Mesendoderm (in vitro differentiated cells): ENCODE data around the gene KLHL30.

Experiments
- DNase-seq: peaks from one replicate; pipeline ENCODE4 v3.0.0; 2013
- H2AK5ac ChIP-seq: 2 replicates; pipeline ENCODE4 v1.6.1; 2013; ENCODE audit warnings: low read length, inconsistent platforms
- H2BK120ac ChIP-seq: 2 replicates; pipeline ENCODE4 v1.6.1; 2013; ENCODE audit warnings: low read depth, mild to moderate bottlenecking, low read length, moderate library complexity, mixed read lengths
- H2BK15ac ChIP-seq: replicated peaks from 2 replicates; pipeline ENCODE4 v1.6.1; 2013; ENCODE audit warnings: low read depth, mild to moderate bottlenecking, moderate library complexity
- H2BK5ac ChIP-seq: 2 replicates; pipeline ENCODE4 v1.6.1; 2013; ENCODE audit warnings: low read length, inconsistent platforms
- H3K18ac ChIP-seq: 2 replicates; pipeline ENCODE4 v1.6.1; 2013; ENCODE audit warnings: mild to moderate bottlenecking, low read length, mixed read lengths
- H3K23ac ChIP-seq: one replicate; pipeline ENCODE4 v1.6.1; 2013; ENCODE audit warnings: low read length
- H3K27ac ChIP-seq: 2 replicates; pipeline ENCODE4 v1.5.1; 2013; ENCODE audit warnings: low read depth, mild to moderate bottlenecking, inconsistent platforms, low read length, moderate library complexity
- H3K27me3 ChIP-seq: 2 replicates; pipeline ENCODE4 v1.6.1; 2013; ENCODE audit warnings: low read length, control low read depth, mild to moderate bottlenecking, inconsistent platforms; ENCODE audit not compliant: insufficient read depth, poor library complexity
- H3K36me3 ChIP-seq: 2 replicates; pipeline ENCODE4 v1.6.1; 2013; ENCODE audit warnings: low read length, inconsistent platforms; ENCODE audit not compliant: control insufficient read depth, insufficient read depth
- H3K4ac ChIP-seq: one replicate; pipeline ENCODE4 v1.6.1; 2013; ENCODE audit warnings: low read depth, mild to moderate bottlenecking, low read length, moderate library complexity
- H3K4me1 ChIP-seq: 2 replicates; pipeline ENCODE4 v1.6.1; 2013; ENCODE audit warnings: low read depth, low read length, inconsistent platforms; ENCODE audit not compliant: control insufficient read depth
- H3K4me2 ChIP-seq: 2 replicates; pipeline ENCODE4 v1.6.1; 2013; ENCODE audit warnings: low read length
- H3K4me3 ChIP-seq: 2 replicates; pipeline ENCODE4 v1.5.1; 2013; ENCODE audit warnings: mild to moderate bottlenecking, low read length
- H3K56ac ChIP-seq: one replicate; pipeline ENCODE4 v1.6.1; 2013; ENCODE audit warnings: low read length
- H3K79me1 ChIP-seq: 2 replicates; pipeline ENCODE4 v1.6.1; 2013; ENCODE audit warnings: low read length, inconsistent platforms
- H3K79me2 ChIP-seq: 2 replicates; pipeline ENCODE4 v1.6.1; 2013; ENCODE audit warnings: mild to moderate bottlenecking, low read length; ENCODE audit not compliant: control insufficient read depth, insufficient read depth
- H3K9ac ChIP-seq: 2 replicates; pipeline ENCODE4 v1.6.1; 2013; ENCODE audit warnings: low read length, inconsistent platforms
- H4K5ac ChIP-seq: one replicate; pipeline ENCODE4 v1.6.1; 2013; ENCODE audit warnings: low read length
- H4K8ac ChIP-seq: one replicate; pipeline ENCODE4 v1.6.1; 2013; ENCODE audit warnings: low read depth, mild to moderate bottlenecking, control low read depth, low read length, moderate library complexity
- WGBS: extraction: QIAGEN DNeasy Blood & Tissue Kit; methylation state at CpG from one replicate; pipeline ENCODE4 v1.1.7; 2013; ENCODE audit warnings: low lambda C conversion rate, missing lambda C conversion rate; ENCODE audit not compliant: insufficient coverage; ENCODE audit errors: extremely low coverage; 5-methylcytosine and 5-hydroxymethylcytosine counted together

KLHL30 gene

GRCh38 chr2:238097988-238098871 lies 40.2 kb upstream of the KLHL30 start:
- Histone ChIP-seq H3K27me3 (no peaks in the 10 kb centered on the region), H3K9ac (no peak overlapping the region), H3K4me1 (no peaks in the 10 kb centered on the region), H3K79me1 (no peaks in the 10 kb centered on the region), H3K23ac (no peak overlapping the region), H3K56ac (peak overlapping the region; percentile 25), H2BK120ac (no peak overlapping the region), H4K5ac (no peak overlapping the region), H2BK5ac (no peak overlapping the region), H4K8ac (no peak overlapping the region), H3K4ac (no peak overlapping the region), H3K79me2 (no peaks in the 10 kb centered on the region), H3K4me2 (no peak overlapping the region), H2AK5ac (no peak overlapping the region), H3K4me3 (no peak overlapping the region), H3K27ac (no peak overlapping the region), H3K18ac (no peak overlapping the region), H3K36me3 (no peaks in the 10 kb centered on the region), H2BK15ac (no peak overlapping the region)
- peak; percentile 94 for DNase-seq
- WGBS = no CpG with 5 or more reads among the region's 37 CpGs

GRCh38 chr2:238098901-238099713 lies 39.4 kb upstream of the KLHL30 start:
- DNase-seq = no peak
- Histone ChIP-seq H3K4me3 (no peak overlapping the region), H3K79me2 (no peaks in the 10 kb centered on the region), H2AK5ac (no peak overlapping the region), H2BK5ac (no peak overlapping the region), H3K4ac (no peak overlapping the region), H3K9ac (no peak overlapping the region), H2BK120ac (no peak overlapping the region), H3K27me3 (no peaks in the 10 kb centered on the region), H4K5ac (no peak overlapping the region), H3K23ac (no peak overlapping the region), H4K8ac (no peak overlapping the region), H3K79me1 (no peaks in the 10 kb centered on the region), H3K4me1 (no peaks in the 10 kb centered on the region), H3K27ac (no peak overlapping the region), H3K18ac (no peak overlapping the region), H3K56ac (no peak overlapping the region), H2BK15ac (no peak overlapping the region), H3K4me2 (no peak overlapping the region), H3K36me3 (no peaks in the 10 kb centered on the region)
- no CpG with 5 or more reads among the region's 17 CpGs for WGBS

- Histone ChIP-seq H2BK120ac (no peak overlapping the region), H3K79me1 (no peaks in the 10 kb centered on the region), H3K18ac (no peak overlapping the region), H3K27ac (no peak overlapping the region), H3K4me3 (no peak overlapping the region), H3K36me3 (no peaks in the 10 kb centered on the region), H3K23ac (no peak overlapping the region), H3K27me3 (no peaks in the 10 kb centered on the region), H3K4me1 (no peaks in the 10 kb centered on the region), H3K79me2 (no peaks in the 10 kb centered on the region), H4K5ac (no peak overlapping the region), H4K8ac (no peak overlapping the region), H2BK15ac (no peak overlapping the region), H2BK5ac (no peak overlapping the region), H3K4ac (no peak overlapping the region), H2AK5ac (no peak overlapping the region), H3K9ac (no peak overlapping the region), H3K4me2 (no peak overlapping the region), H3K56ac (no peak overlapping the region)
- no CpG with 5 or more reads among the region's 10 CpGs for WGBS
- no peak for DNase-seq
These were observed 38.8 kb upstream of the KLHL30 start for GRCh38 chr2:238099714-238100048.

GRCh38 chr2:238100049-238100820 lies 38.2 kb upstream of the KLHL30 start, which contains the start of gene ESPNL:
Gene ESPNL, plus strand, starts transcription at chr2:238100340. Its CDS starts 80 bp downstream, at chr2:238100420.
- no peak for DNase-seq
- no peaks in the 10 kb centered on the region for H3K79me1 ChIP-seq
- no peak within 1 kb of the TSS for H2AK5ac ChIP-seq
- no peaks in the 10 kb centered on the region for H3K27me3 ChIP-seq
- H3K4me1 ChIP-seq = no peaks in the 10 kb centered on the region
- H2BK5ac ChIP-seq = no peak within 1 kb of the TSS
- no peak within 1 kb of the TSS for H3K4me3 ChIP-seq
- H3K56ac ChIP-seq = no peak within 1 kb of the TSS
- H3K18ac ChIP-seq = no peak within 1 kb of the TSS
- no peak within 1 kb of the TSS for H3K4ac ChIP-seq
- no peak within 1 kb of the TSS for H3K4me2 ChIP-seq
- H3K27ac ChIP-seq = no peak within 1 kb of the TSS
- H3K36me3 ChIP-seq = no peaks in the 10 kb centered on the region
- no peak within 1 kb of the TSS for H3K9ac ChIP-seq
- WGBS = no CpG with 5 or more reads among the region's 38 CpGs
- H3K79me2 ChIP-seq = no peaks in the 10 kb centered on the region
- no peak within 1 kb of the TSS for H4K8ac ChIP-seq
- H4K5ac ChIP-seq = no peak within 1 kb of the TSS
- peak within 1 kb of the TSS; percentile 80 for H3K23ac ChIP-seq
- H2BK120ac ChIP-seq = no peak within 1 kb of the TSS
- H2BK15ac ChIP-seq = no peak within 1 kb of the TSS

- no peak overlapping the region for H3K56ac ChIP-seq
- H2BK5ac ChIP-seq = no peak overlapping the region
- H4K8ac ChIP-seq = no peak overlapping the region
- no CpG with 5 or more reads among the region's 28 CpGs for WGBS
- H3K79me1 ChIP-seq = no peaks in the 10 kb centered on the region
- no peaks in the 10 kb centered on the region for H3K27me3 ChIP-seq
- no peaks in the 10 kb centered on the region for H3K36me3 ChIP-seq
- no peak overlapping the region for H4K5ac ChIP-seq
- no peak overlapping the region for H2BK120ac ChIP-seq
- no peaks in the 10 kb centered on the region for H3K4me1 ChIP-seq
- H2AK5ac ChIP-seq = no peak overlapping the region
- no peaks in the 10 kb centered on the region for H3K79me2 ChIP-seq
- DNase-seq = no peak
- H3K27ac ChIP-seq = no peak overlapping the region
- no peak overlapping the region for H3K4ac ChIP-seq
- H3K18ac ChIP-seq = no peak overlapping the region
- no peak overlapping the region for H2BK15ac ChIP-seq
- H3K9ac ChIP-seq = no peak overlapping the region
- H3K4me3 ChIP-seq = no peak overlapping the region
- H3K4me2 ChIP-seq = no peak overlapping the region
- H3K23ac ChIP-seq = no peak overlapping the region
These were observed 37.4 kb upstream of the KLHL30 start for GRCh38 chr2:238100821-238101771.
